IMR-90 (cell line): ENCODE data around the gene SNX30. TPM values are rescaled to one million over a fixed set of nuclear protein-coding genes. Genes with fewer than 3 reads are reported as not detected.

Experiments used
- ATAC-seq: fragments of 200-7000 bp; cut with Tn5 transposase; 2 replicates; pipeline ENCODE4 v1.9.1; 2020; ENCODE audit warnings: low read depth, mild to moderate bottlenecking, moderate library complexity
- BruUV-seq: library from RNA; stranded (reverse); fragments of 400-500 nt; replicated peaks from 2 replicates; lab custom pipeline; 2021; lab: Mats Ljungman, UMichigan
- CTCF ChIA-PET: fragments of 300-600 bp; formaldehyde crosslinking; extraction: SDS; loops from one replicate; lab custom pipeline; 2021; ENCODE audit warnings: antibody characterized with exemption; lab: Yijun Ruan, JAX
- POLR2A ChIA-PET: fragments of 300-600 bp; sonication (Branson Sonifier 250); formaldehyde crosslinking; loops from one replicate; lab custom pipeline; 2022; ENCODE audit warnings: antibody characterized with exemption; ENCODE audit not compliant: unreplicated experiment; lab: Charles Lee
- DNase-seq: peaks from one replicate; pipeline ENCODE4 v3.0.0; 2013
- H2AFZ ChIP-seq: replicated peaks from 2 replicates; pipeline ENCODE3; 2013; ENCODE audit warnings: low read length, mild to moderate bottlenecking; ENCODE audit not compliant: poor library complexity
- H2AK5ac ChIP-seq: 2 replicates; pipeline ENCODE4 v1.6.1; 2013; ENCODE audit warnings: low read depth, low read length, inconsistent platforms
- H2AK9ac ChIP-seq: replicated peaks from 2 replicates; pipeline ENCODE3; 2013; ENCODE audit warnings: mild to moderate bottlenecking, low read depth, low read length, moderate library complexity; ENCODE audit not compliant: poor library complexity
- H2BK120ac ChIP-seq: 2 replicates; pipeline ENCODE4 v1.6.1; 2013; ENCODE audit warnings: low read depth, low read length, inconsistent platforms
- H2BK15ac ChIP-seq: 3 replicates; pipeline ENCODE4 v1.6.1; 2013; ENCODE audit warnings: low read depth, low read length, inconsistent platforms
- H2BK20ac ChIP-seq: 2 replicates; pipeline ENCODE4 v1.6.1; 2013; ENCODE audit warnings: low read depth, mild to moderate bottlenecking, inconsistent platforms, low read length, moderate library complexity
- H2BK5ac ChIP-seq: 2 replicates; pipeline ENCODE4 v1.6.1; 2013; ENCODE audit warnings: mild to moderate bottlenecking, low read depth, low read length, inconsistent platforms; ENCODE audit not compliant: poor library complexity, severe bottlenecking
- H3K14ac ChIP-seq: replicated peaks from 2 replicates; pipeline ENCODE4 v1.6.1; 2013; ENCODE audit warnings: low read depth, low read length, inconsistent platforms
- H3K18ac ChIP-seq: 2 replicates; pipeline ENCODE4 v1.6.1; 2013; ENCODE audit warnings: low read depth, low read length, control low read depth
- H3K23ac ChIP-seq: 2 replicates; pipeline ENCODE4 v1.6.1; 2013; ENCODE audit warnings: low read depth, low read length, inconsistent platforms
- H3K27ac ChIP-seq: 2 replicates; pipeline ENCODE4 v1.5.1; 2013; ENCODE audit warnings: mild to moderate bottlenecking, control low read depth, low read length; ENCODE audit not compliant: insufficient read depth
- H3K27me3 ChIP-seq: 2 replicates; pipeline ENCODE4 v1.6.1; 2013; ENCODE audit warnings: low read length; ENCODE audit not compliant: control insufficient read depth, insufficient read depth
- H3K36me3 ChIP-seq: 2 replicates; pipeline ENCODE4 v1.6.1; 2013; ENCODE audit warnings: low read length, mixed read lengths; ENCODE audit not compliant: control insufficient read depth, insufficient read depth
- H3K4ac ChIP-seq: 2 replicates; pipeline ENCODE4 v1.6.1; 2013; ENCODE audit warnings: low read depth, low read length, inconsistent platforms
- H3K4me1 ChIP-seq: 2 replicates; pipeline ENCODE4 v1.6.1; 2013; ENCODE audit warnings: low read length, mixed read lengths; ENCODE audit not compliant: control insufficient read depth, insufficient read depth
- H3K4me2 ChIP-seq: 2 replicates; pipeline ENCODE4 v1.6.1; 2013; ENCODE audit warnings: low read depth, mild to moderate bottlenecking, control low read depth, low read length, moderate library complexity
- H3K4me3 ChIP-seq: 2 replicates; pipeline ENCODE4 v1.5.1; 2013; ENCODE audit warnings: low read depth, mild to moderate bottlenecking, control low read depth, low read length, moderate library complexity; ENCODE audit not compliant: insufficient read depth
- H3K56ac ChIP-seq: 2 replicates; pipeline ENCODE4 v1.6.1; 2013; ENCODE audit warnings: low read length, inconsistent platforms; ENCODE audit not compliant: insufficient read depth; ENCODE audit errors: extremely low read depth
- H3K79me1 ChIP-seq, 2 experiments: 2 replicates each; pipeline ENCODE4 v1.6.1; 2013; ENCODE audit warnings: low read length in 2 of 2, inconsistent platforms in 1 of 2, low read depth in 1 of 2
- H3K9ac ChIP-seq: 2 replicates; pipeline ENCODE4 v1.6.1; 2013; ENCODE audit warnings: low read depth, low read length, control low read depth
- H3K9me1 ChIP-seq: 2 replicates; pipeline ENCODE4 v1.6.1; 2013; ENCODE audit warnings: low read length, inconsistent platforms; ENCODE audit not compliant: insufficient read depth
- H3K9me3 ChIP-seq: 2 replicates; pipeline ENCODE4 v1.6.1; 2013; ENCODE audit warnings: low read length; ENCODE audit not compliant: control insufficient read depth, insufficient read depth
- H4K20me1 ChIP-seq: 2 replicates; pipeline ENCODE4 v1.6.1; 2013; ENCODE audit warnings: low read length, inconsistent platforms; ENCODE audit not compliant: insufficient read depth
- H4K5ac ChIP-seq: 2 replicates; pipeline ENCODE4 v1.6.1; 2013; ENCODE audit warnings: mild to moderate bottlenecking, low read depth, low read length, control low read depth
- H4K8ac ChIP-seq, 2 experiments: 2 replicates each; pipeline ENCODE4 v1.6.1; 2013; ENCODE audit warnings: low read depth in 2 of 2, low read length in 2 of 2, control low read depth in 1 of 2, inconsistent platforms in 1 of 2
- H4K91ac ChIP-seq: 2 replicates; pipeline ENCODE4 v1.6.1; 2013; ENCODE audit warnings: low read depth, low read length, inconsistent platforms; ENCODE audit not compliant: insufficient read depth
- CTCF ChIP-seq: conservative IDR thresholded peaks from 2 replicates; pipeline ENCODE4 v1.5.1; 2012; ENCODE audit warnings: mild to moderate bottlenecking, low read depth, low read length, improper control_type of control experiment
- POLR2A ChIP-seq: IDR thresholded peaks from 2 replicates; pipeline ENCODE4 v1.6.1; 2012; ENCODE audit warnings: mild to moderate bottlenecking, low read depth, low read length
- RAD21 ChIP-seq: IDR thresholded peaks from 2 replicates; pipeline ENCODE4 v1.6.1; 2012; ENCODE audit warnings: low read length, improper control_type of control experiment
- SMC3 ChIP-seq: fragments of 150-350 bp; IDR thresholded peaks from 2 replicates; pipeline ENCODE4 v1.6.1; 2016; ENCODE audit warnings: low read depth, mild to moderate bottlenecking, antibody characterized with exemption, low read length, moderate library complexity
- WGBS, 2 experiments: methylation state at CpG; one replicate each; pipeline versions ENCODE4 v1.1.5 to v1.1.7; 2013; ENCODE audit warnings: missing lambda C conversion rate in 2 of 2; ENCODE audit not compliant: insufficient read length in 1 of 2; ENCODE audit errors: extremely low coverage in 2 of 2; 5-methylcytosine and 5-hydroxymethylcytosine counted together
- dilution Hi-C: fragments of 300-500 bp; cut with HindIII; formaldehyde crosslinking; loops from one replicate; pipeline ENCODE4 v1.14.3; 2018; ENCODE audit warnings: low sequenced_read_pairs; ENCODE audit not compliant: unreplicated experiment
- in situ Hi-C: fragments of 300-500 bp; cut with MboI; formaldehyde crosslinking; loops from 3 replicates; pipeline ENCODE4 v1.14.3; 2019; ENCODE audit warnings: low sequenced_read_pairs, inconsistent platforms, mixed read lengths
- intact Hi-C: fragments of 100-400 bp; cut with micrococcal nuclease; formaldehyde crosslinking; loops from 2 replicates; pipeline ENCODE4 v1.10.0; 2022
- polyA plus RNA-seq, 3 experiments: library from polyadenylated mRNA; depleted of rRNA; stranded (reverse); fragments of >200 nt; gene quantifications; 2 replicates each; pipeline ENCODE4 v1.2.3, GENCODE V29; 2012; ENCODE audit warnings: low replicate concordance in 1 of 3
- total RNA-seq: library from RNA; depleted of rRNA; stranded (reverse); fragments of >200 nt; gene quantifications from 2 replicates; pipeline ENCODE4 v1.2.3, GENCODE V29; 2012

SNX30 gene
- total and polyA plus RNA-seq, 2 of the 4 experiments (the other 2 are of a cell fraction) = 8.0 to 18.8 TPM

- no peaks in the 10 kb centered on the region for H3K79me1 ChIP-seq
- ChIA-PET CTCF (interaction anchor here (1.5 kb wide), 1 partner anchor 50 kb away, joined by 3 read pairs; no protein-coding TSS in a partner anchor), POLR2A (no interaction called here)
- no peak overlapping the region for H4K91ac ChIP-seq
- H4K20me1 ChIP-seq = no peaks in the 10 kb centered on the region
- no peak overlapping the region for H2BK15ac ChIP-seq
- H3K36me3 ChIP-seq = no peaks in the 10 kb centered on the region
- H3K4me3 ChIP-seq = no peak overlapping the region
- no peaks in the 10 kb centered on the region for H3K9me3 ChIP-seq
- no peaks in the 10 kb centered on the region for H3K9me1 ChIP-seq
- ATAC-seq (peak; percentile 49), DNase-seq (no peak)
- H3K14ac ChIP-seq = no peak overlapping the region
- no peak overlapping the region for H3K4ac ChIP-seq
- no CpG with 5 or more reads among the region's 3 CpGs for WGBS, 2 experiments
- dilution Hi-C loops = no loop called here
- H3K9ac ChIP-seq = no peak overlapping the region
- no peak overlapping the region for H3K56ac ChIP-seq
- H3K4me1 ChIP-seq = no peaks in the 10 kb centered on the region
- BruUV-seq = no TSS peak
- no peak overlapping the region for H2AFZ ChIP-seq
- H3K4me2 ChIP-seq = no peak overlapping the region
- no peak overlapping the region for H2AK9ac ChIP-seq
- no peak overlapping the region for H3K23ac ChIP-seq
- H2BK120ac ChIP-seq = no peak overlapping the region
- in situ Hi-C loops = no loop called here
- H2BK20ac ChIP-seq = no peak overlapping the region
- H3K27ac ChIP-seq = no peak overlapping the region
- H2BK5ac ChIP-seq = no peak overlapping the region
- H3K18ac ChIP-seq = no peak overlapping the region
- H3K27me3 ChIP-seq = peaks cover 3% of the 10 kb centered on the region
- H2AK5ac ChIP-seq = no peak overlapping the region
- TF ChIP-seq SMC3 = 0 out of 2 replicates have a peak, but pooled peaks have one; percentile 26
- TF ChIP-seq RAD21 = peak; percentile 38
- peak; percentile 28; the same call in 1 of the 2 replicates for TF ChIP-seq CTCF
- TF ChIP-seq POLR2A = no peak
- no peak overlapping the region for H4K8ac ChIP-seq
- intact Hi-C loops = no loop called here
- H4K5ac ChIP-seq = no peak overlapping the region
Measured at GRCh38 chr9:112743216-112743836, 7.2 kb upstream of the SNX30 start.
